NOMO-1 treated with dmso at 0.1 percent for 144 hours (cell line): ENCODE results near the gene ZFPM1.
"Not testable (repeated sequence)": the region's sequence is repeated elsewhere in the genome, so short reads cannot be mapped to it uniquely, and the experiment has no call there.

ENCODE experiments used
- DNase-seq: peaks from one replicate; lab custom pipeline; 2025; ENCODE audit not compliant: unreplicated experiment; lab: John Stamatoyannopoulos, UW

ZFPM1 gene

GRCh38 chr16:88453217-88453531, at the start of gene ZFPM1:
TSS of gene ZFPM1 (plus strand) at chr16:88453280. CDS start at chr16:88453639, 359 bp downstream.
- no peak for DNase-seq

- DNase-seq = no peak
Observed at GRCh38 chr16:88403794-88404581, 49.1 kb upstream of the ZFPM1 start.

- no peak for DNase-seq
Observed at GRCh38 chr16:88404769-88405168, 48.3 kb upstream of the ZFPM1 start.

GRCh38 chr16:88405216-88406060, 47.6 kb upstream of the ZFPM1 start:
- DNase-seq = no peak

- no peak for DNase-seq
Observed at GRCh38 chr16:88406096-88407041, 46.7 kb upstream of the ZFPM1 start.

- no peak for DNase-seq
Observed at GRCh38 chr16:88407042-88407420, 46.0 kb upstream of the ZFPM1 start.

- peak; percentile 57 for DNase-seq
Observed at GRCh38 chr16:88407807-88408206, 45.3 kb upstream of the ZFPM1 start.

GRCh38 chr16:88408561-88409142, 44.4 kb upstream of the ZFPM1 start:
- DNase-seq = no peak

GRCh38 chr16:88409296-88410065, 43.6 kb upstream of the ZFPM1 start:
- no peak for DNase-seq

GRCh38 chr16:88410297-88410968, 42.6 kb upstream of the ZFPM1 start:
- not testable (repeated sequence) for DNase-seq

GRCh38 chr16:88411951-88412576, 41.0 kb upstream of the ZFPM1 start:
- DNase-seq = no peak

GRCh38 chr16:88412766-88413165, 40.3 kb upstream of the ZFPM1 start:
- DNase-seq = no peak

- no peak for DNase-seq
Observed at GRCh38 chr16:88413231-88413630, 39.8 kb upstream of the ZFPM1 start.

GRCh38 chr16:88413631-88414030, 39.4 kb upstream of the ZFPM1 start:
- DNase-seq = no peak

GRCh38 chr16:88414521-88415380, 38.3 kb upstream of the ZFPM1 start:
- no peak for DNase-seq

- no peak for DNase-seq
Observed at GRCh38 chr16:88415381-88415705, 37.7 kb upstream of the ZFPM1 start.

GRCh38 chr16:88415713-88416323, 37.3 kb upstream of the ZFPM1 start:
- DNase-seq = no peak

- DNase-seq = no peak
Observed at GRCh38 chr16:88416686-88417085, 36.4 kb upstream of the ZFPM1 start.
